Measurements from ENCODE around the gene DUSP16. TPM values are rescaled to one million over a fixed set of nuclear protein-coding genes. Genes with fewer than 3 reads are reported as not detected.

The DUSP16 gene
- total and polyA plus RNA-seq, 4 donors: 17.7 to 23.2 (median 20.5) TPM

- H3K27me3 ChIP-seq (ENCODE audit: control insufficient read depth, insufficient read depth, low read length): no peaks in the 10 kb centered on the region
- WGBS (ENCODE audit: insufficient coverage): 85% methylated on average over 3 of the region's 5 CpGs
- no peak overlapping the region for H3K27ac ChIP-seq (ENCODE audit: low read depth, low read length)
These were observed 22.2 kb downstream of the DUSP16 start for GRCh38 chr12:12540261-12541013.

GRCh38 chr12:12539028-12539810 is 23.4 kb downstream of the DUSP16 start:
- no peak for DNase-seq (ENCODE audit: low read depth in 4 of 6, low spot score in 6 of 6)
- H3K27me3 ChIP-seq (ENCODE audit: control insufficient read depth, insufficient read depth, low read length): no peaks in the 10 kb centered on the region
- H3K9me3 ChIP-seq (ENCODE audit: control insufficient read depth, insufficient read depth, low read length): no peaks in the 10 kb centered on the region
- no peaks in the 10 kb centered on the region for H3K36me3 ChIP-seq (ENCODE audit: control insufficient read depth, insufficient read depth, low read length)
- WGBS (ENCODE audit: insufficient coverage): no CpG with 5 or more reads among the region's 7 CpGs
- no peaks in the 10 kb centered on the region for H3K4me1 ChIP-seq (ENCODE audit: control insufficient read depth, insufficient read depth, low read length)
- no peak overlapping the region for H3K27ac ChIP-seq (ENCODE audit: low read depth, low read length)
- H3K4me3 ChIP-seq (ENCODE audit: low read depth, low read length): no peak overlapping the region

More at GRCh38 chr12:12540261-12541013, 22.2 kb downstream of the DUSP16 start:
- DNase-seq (ENCODE audit: low read depth in 4 of 6, low spot score in 6 of 6): no peak
- Histone ChIP-seq H3K4me1 (ENCODE audit: control insufficient read depth, insufficient read depth, low read length) (no peaks in the 10 kb centered on the region), H3K4me3 (ENCODE audit: low read depth, low read length) (no peak overlapping the region), H3K9me3 (ENCODE audit: control insufficient read depth, insufficient read depth, low read length) (no peaks in the 10 kb centered on the region), H3K36me3 (ENCODE audit: control insufficient read depth, insufficient read depth, low read length) (no peaks in the 10 kb centered on the region)

GRCh38 chr12:12538535-12538934 is 24.1 kb downstream of the DUSP16 start:
- WGBS (ENCODE audit: insufficient coverage): no CpG with 5 or more reads among the region's 3 CpGs
- Histone ChIP-seq H3K27ac (ENCODE audit: low read depth, low read length) (no peak overlapping the region), H3K4me3 (ENCODE audit: low read depth, low read length) (no peak overlapping the region)

GRCh38 chr12:12537421-12537820 is 25.2 kb downstream of the DUSP16 start:
- no peak overlapping the region for H3K27ac ChIP-seq (ENCODE audit: low read depth, low read length)
- H3K27me3 ChIP-seq (ENCODE audit: control insufficient read depth, insufficient read depth, low read length): no peaks in the 10 kb centered on the region
- H3K4me3 ChIP-seq (ENCODE audit: low read depth, low read length): no peak overlapping the region
- H3K4me1 ChIP-seq (ENCODE audit: control insufficient read depth, insufficient read depth, low read length): peaks cover 3% of the 10 kb centered on the region
- DNase-seq (ENCODE audit: low read depth in 4 of 6, low spot score in 6 of 6): no peak
- H3K9me3 ChIP-seq (ENCODE audit: control insufficient read depth, insufficient read depth, low read length): no peaks in the 10 kb centered on the region
- H3K36me3 ChIP-seq (ENCODE audit: control insufficient read depth, insufficient read depth, low read length): no peaks in the 10 kb centered on the region
- WGBS (ENCODE audit: insufficient coverage): 100% methylated on average over 1 of the region's 2 CpGs

More at GRCh38 chr12:12538535-12538934, 24.1 kb downstream of the DUSP16 start:
- H3K27me3 ChIP-seq (ENCODE audit: control insufficient read depth, insufficient read depth, low read length): no peaks in the 10 kb centered on the region
- H3K4me1 ChIP-seq (ENCODE audit: control insufficient read depth, insufficient read depth, low read length): no peaks in the 10 kb centered on the region
- no peaks in the 10 kb centered on the region for H3K36me3 ChIP-seq (ENCODE audit: control insufficient read depth, insufficient read depth, low read length)
- no peaks in the 10 kb centered on the region for H3K9me3 ChIP-seq (ENCODE audit: control insufficient read depth, insufficient read depth, low read length)
- no peak for DNase-seq (ENCODE audit: low read depth in 4 of 6, low spot score in 6 of 6)

GRCh38 chr12:12534975-12535374 is 27.7 kb downstream of the DUSP16 start:
- no peak overlapping the region for H3K4me3 ChIP-seq (ENCODE audit: low read depth, low read length)
- H3K27me3 ChIP-seq (ENCODE audit: control insufficient read depth, insufficient read depth, low read length): no peaks in the 10 kb centered on the region
- no peak for DNase-seq (ENCODE audit: low read depth in 4 of 6, low spot score in 6 of 6)
- 81% methylated on average over 2 of the region's 4 CpGs for WGBS (ENCODE audit: insufficient coverage)
- peaks cover 3% of the 10 kb centered on the region for H3K4me1 ChIP-seq (ENCODE audit: control insufficient read depth, insufficient read depth, low read length)
- no peaks in the 10 kb centered on the region for H3K36me3 ChIP-seq (ENCODE audit: control insufficient read depth, insufficient read depth, low read length)
- H3K27ac ChIP-seq (ENCODE audit: low read depth, low read length): no peak overlapping the region
- no peaks in the 10 kb centered on the region for H3K9me3 ChIP-seq (ENCODE audit: control insufficient read depth, insufficient read depth, low read length)

GRCh38 chr12:12534166-12534866 is 28.3 kb downstream of the DUSP16 start:
- no peak overlapping the region for H3K4me3 ChIP-seq (ENCODE audit: low read depth, low read length)
- H3K27me3 ChIP-seq (ENCODE audit: control insufficient read depth, insufficient read depth, low read length): no peaks in the 10 kb centered on the region
- H3K27ac ChIP-seq (ENCODE audit: low read depth, low read length): no peak overlapping the region
- WGBS (ENCODE audit: insufficient coverage): 76% methylated on average over 7 of the region's 8 CpGs
- no peaks in the 10 kb centered on the region for H3K36me3 ChIP-seq (ENCODE audit: control insufficient read depth, insufficient read depth, low read length)
- no peaks in the 10 kb centered on the region for H3K9me3 ChIP-seq (ENCODE audit: control insufficient read depth, insufficient read depth, low read length)
- DNase-seq (ENCODE audit: low read depth in 4 of 6, low spot score in 6 of 6): no peak
- H3K4me1 ChIP-seq (ENCODE audit: control insufficient read depth, insufficient read depth, low read length): peaks cover 3% of the 10 kb centered on the region

- WGBS (ENCODE audit: insufficient coverage): 54% methylated on average over 5 of the region's 6 CpGs
- H3K4me1 ChIP-seq (ENCODE audit: control insufficient read depth, insufficient read depth, low read length): peaks cover 3% of the 10 kb centered on the region
- no peak overlapping the region for H3K4me3 ChIP-seq (ENCODE audit: low read depth, low read length)
- no peaks in the 10 kb centered on the region for H3K9me3 ChIP-seq (ENCODE audit: control insufficient read depth, insufficient read depth, low read length)
- H3K36me3 ChIP-seq (ENCODE audit: control insufficient read depth, insufficient read depth, low read length): no peaks in the 10 kb centered on the region
- no peaks in the 10 kb centered on the region for H3K27me3 ChIP-seq (ENCODE audit: control insufficient read depth, insufficient read depth, low read length)
- DNase-seq (ENCODE audit: low read depth in 4 of 6, low spot score in 6 of 6): peak in 1 of 6 donors; percentile 38
- H3K27ac ChIP-seq (ENCODE audit: low read depth, low read length): peak overlapping the region; percentile 42
These were observed 29.3 kb downstream of the DUSP16 start for GRCh38 chr12:12533238-12533829.

GRCh38 chr12:12531194-12531593 is 31.5 kb downstream of the DUSP16 start:
- peaks cover 3% of the 10 kb centered on the region for H3K4me1 ChIP-seq (ENCODE audit: control insufficient read depth, insufficient read depth, low read length)
- H3K27ac ChIP-seq (ENCODE audit: low read depth, low read length): no peak overlapping the region
- no CpG with 5 or more reads among the region's 2 CpGs for WGBS (ENCODE audit: insufficient coverage)
- H3K36me3 ChIP-seq (ENCODE audit: control insufficient read depth, insufficient read depth, low read length): no peaks in the 10 kb centered on the region
- DNase-seq (ENCODE audit: low read depth in 4 of 6, low spot score in 6 of 6): no peak
- H3K4me3 ChIP-seq (ENCODE audit: low read depth, low read length): no peak overlapping the region
- H3K9me3 ChIP-seq (ENCODE audit: control insufficient read depth, insufficient read depth, low read length): no peaks in the 10 kb centered on the region
- H3K27me3 ChIP-seq (ENCODE audit: control insufficient read depth, insufficient read depth, low read length): no peaks in the 10 kb centered on the region

- Histone ChIP-seq H3K4me1 (ENCODE audit: control insufficient read depth, insufficient read depth, low read length) (peaks cover 3% of the 10 kb centered on the region), H3K9me3 (ENCODE audit: control insufficient read depth, insufficient read depth, low read length) (no peaks in the 10 kb centered on the region), H3K4me3 (ENCODE audit: low read depth, low read length) (no peak overlapping the region), H3K27me3 (ENCODE audit: control insufficient read depth, insufficient read depth, low read length) (no peaks in the 10 kb centered on the region), H3K36me3 (ENCODE audit: control insufficient read depth, insufficient read depth, low read length) (no peaks in the 10 kb centered on the region), H3K27ac (ENCODE audit: low read depth, low read length) (no peak overlapping the region)
- no CpG with 5 or more reads among the region's 2 CpGs for WGBS (ENCODE audit: insufficient coverage)
- DNase-seq (ENCODE audit: low read depth in 4 of 6, low spot score in 6 of 6): no peak
These were observed 32.8 kb downstream of the DUSP16 start for GRCh38 chr12:12529783-12530421.
